Hepatocyte (in vitro differentiated cells): ENCODE data around the gene ARMC2.

Experiments
- CTCF ChIP-seq: fragments of 200-600 bp; sonication (generic); IDR thresholded peaks from 2 replicates; pipeline ENCODE4 v1.5.1; 2016; ENCODE audit warnings: antibody characterized with exemption, mild to moderate bottlenecking; ENCODE audit not compliant: poor library complexity
- EZH2 ChIP-seq: fragments of 200-600 bp; sonication (generic); IDR thresholded peaks from 2 replicates; pipeline ENCODE4 v1.6.1; 2016; ENCODE audit warnings: antibody characterized with exemption, mild to moderate bottlenecking, borderline replicate concordance
- EZH2phosphoT487 ChIP-seq: fragments of 200-600 bp; sonication (generic); IDR thresholded peaks from one replicate; pipeline ENCODE4 v1.6.1; 2018; ENCODE audit warnings: antibody characterized with exemption, mild to moderate bottlenecking, low read depth, moderate library complexity; ENCODE audit not compliant: unreplicated experiment, severe bottlenecking

GRCh38 chr6:109014606-109015005 is 166.4 kb downstream of the ARMC2 start:
- TF ChIP-seq CTCF (no peak), EZH2phosphoT487 (no peak), EZH2 (no peak)
